GM10847 (cell line): ENCODE results near the gene TMEM132E.

Experiments used
- POLR2A ChIP-seq: IDR thresholded peaks from 2 replicates; pipeline ENCODE4 v1.6.1; 2011; ENCODE audit not compliant: insufficient read length; ENCODE audit errors: extremely low read depth

The TMEM132E gene

DNA sequence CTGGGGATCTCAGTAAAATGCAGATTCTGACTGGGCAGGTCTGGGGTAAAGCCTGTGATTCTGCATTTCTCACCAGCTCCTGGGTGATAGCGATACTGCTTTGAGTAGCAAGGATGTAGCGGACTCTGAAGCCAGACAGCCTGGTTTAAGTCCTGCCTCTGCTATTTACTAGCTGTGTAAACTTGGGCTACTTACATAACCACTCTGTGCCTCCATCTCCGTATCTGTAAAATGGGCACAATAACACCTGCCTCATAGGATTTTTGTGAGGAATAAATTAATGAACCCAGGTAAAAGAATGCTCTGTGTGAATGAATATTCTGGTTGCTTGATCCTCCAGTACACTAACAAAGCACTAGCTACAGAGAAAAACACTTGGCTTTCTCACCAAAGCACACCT is 54.4 kb downstream of the TMEM132E start:
- no peak for TF ChIP-seq POLR2A

GRCh38 chr17:34634551-34635160 is 55.3 kb downstream of the TMEM132E start:
- no peak for TF ChIP-seq POLR2A

DNA sequence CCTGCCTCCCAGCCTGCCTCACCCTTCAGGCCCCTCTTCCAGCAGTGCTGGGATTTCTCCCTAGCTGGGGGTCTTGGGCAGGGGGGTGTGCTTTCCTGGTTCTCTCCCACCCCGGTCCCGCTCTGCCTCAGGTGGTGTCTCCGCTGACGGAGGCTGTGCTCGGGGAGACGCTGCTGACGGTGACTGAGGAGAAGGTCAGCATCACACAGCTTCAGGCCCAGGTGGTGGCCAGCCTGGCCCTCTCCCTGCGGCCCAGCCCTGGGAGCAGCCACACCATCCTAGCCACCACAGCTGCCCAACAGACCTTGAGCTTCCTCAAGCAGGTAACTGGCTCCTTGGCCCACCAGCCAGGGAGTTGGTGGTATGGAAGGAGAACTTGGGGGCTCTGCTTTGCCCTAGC is 56.5 kb downstream of the TMEM132E start:
- no peak for TF ChIP-seq POLR2A

- no peak for TF ChIP-seq POLR2A
Measured at GRCh38 chr17:34637041-34637547, 57.7 kb downstream of the TMEM132E start.

DNA sequence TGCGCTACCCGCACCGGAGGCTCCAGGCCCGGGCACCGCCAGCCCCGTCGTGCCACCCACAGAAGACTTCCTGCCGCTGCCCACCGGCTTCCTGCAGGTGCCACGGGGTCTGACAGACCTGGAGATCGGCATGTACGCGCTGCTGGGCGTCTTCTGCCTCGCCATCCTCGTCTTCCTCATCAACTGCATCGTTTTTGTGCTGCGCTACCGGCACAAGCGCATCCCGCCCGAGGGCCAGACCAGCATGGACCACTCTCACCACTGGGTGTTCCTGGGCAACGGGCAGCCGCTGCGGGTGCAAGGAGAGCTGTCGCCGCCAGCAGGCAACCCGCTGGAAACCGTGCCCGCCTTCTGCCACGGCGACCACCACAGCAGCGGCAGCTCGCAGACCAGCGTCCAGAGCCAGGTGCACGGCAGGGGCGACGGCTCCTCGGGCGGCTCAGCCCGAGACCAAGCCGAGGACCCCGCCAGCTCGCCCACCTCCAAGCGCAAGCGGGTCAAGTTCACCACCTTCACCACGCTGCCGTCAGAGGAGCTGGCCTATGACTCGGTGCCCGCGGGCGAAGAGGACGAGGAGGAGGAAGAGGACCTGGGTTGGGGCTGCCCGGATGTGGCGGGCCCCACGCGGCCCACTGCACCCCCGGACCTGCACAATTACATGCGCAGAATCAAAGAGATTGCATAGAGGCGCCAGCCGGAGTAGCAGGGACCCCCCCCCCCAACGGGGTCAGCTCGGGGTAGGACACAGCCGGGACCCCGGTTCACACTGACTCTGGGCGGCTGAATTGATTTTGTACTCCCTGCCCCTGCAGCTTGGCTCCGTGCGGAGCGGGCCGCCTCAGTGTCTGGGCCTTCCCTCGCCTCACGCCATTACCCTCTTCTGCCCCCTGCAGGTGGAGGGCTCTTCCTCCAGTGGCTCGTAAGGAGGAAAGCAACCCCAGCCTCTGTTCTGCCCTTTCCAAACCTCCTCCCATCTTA is 58.5 kb downstream of the TMEM132E start:
- no peak for TF ChIP-seq POLR2A

GRCh38 chr17:34638526-34639260 is 59.3 kb downstream of the TMEM132E start:
- no peak for TF ChIP-seq POLR2A

DNA sequence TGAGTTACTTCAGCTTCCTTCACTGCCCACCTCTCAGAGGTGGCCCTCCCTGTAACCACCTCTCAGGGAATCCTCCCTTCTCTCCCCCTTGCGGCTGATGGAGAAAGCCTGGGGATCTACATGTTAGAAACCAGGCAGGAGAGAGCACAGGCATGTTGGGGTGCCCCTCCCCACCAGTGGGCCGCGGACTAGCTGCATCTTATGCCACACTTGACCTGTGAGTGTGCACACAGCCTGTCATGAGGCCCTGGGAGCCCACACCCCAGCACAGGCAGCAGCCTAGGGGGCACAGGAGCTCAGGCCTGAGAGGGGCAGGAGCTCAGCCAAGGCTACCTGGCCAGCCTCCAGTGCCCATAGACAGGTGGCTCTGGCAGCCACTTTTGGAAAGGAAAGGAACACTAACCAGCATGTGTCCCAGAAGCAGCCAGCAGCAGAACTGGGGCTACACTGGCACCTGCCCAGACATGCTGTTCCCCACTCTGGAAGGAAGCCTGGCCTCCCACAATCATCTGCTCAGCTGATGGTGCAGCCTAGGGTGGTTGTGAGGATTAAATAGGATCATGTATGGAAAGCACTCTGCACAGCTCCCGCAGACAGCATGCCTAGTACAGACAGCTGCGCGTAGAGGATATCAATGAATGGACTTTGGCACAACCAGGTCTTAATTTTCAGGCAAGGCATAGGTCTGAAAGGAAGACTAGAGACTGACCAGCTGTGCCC is 60.5 kb downstream of the TMEM132E start:
- TF ChIP-seq POLR2A, result no peak

- TF ChIP-seq POLR2A, result no peak
Measured at GRCh38 chr17:34641368-34641767, 62.0 kb downstream of the TMEM132E start.

- TF ChIP-seq POLR2A, result no peak
Measured at GRCh38 chr17:34644941-34645550, 65.7 kb downstream of the TMEM132E start.

GRCh38 chr17:34645594-34645993 is 66.2 kb downstream of the TMEM132E start:
- TF ChIP-seq POLR2A, result no peak

DNA sequence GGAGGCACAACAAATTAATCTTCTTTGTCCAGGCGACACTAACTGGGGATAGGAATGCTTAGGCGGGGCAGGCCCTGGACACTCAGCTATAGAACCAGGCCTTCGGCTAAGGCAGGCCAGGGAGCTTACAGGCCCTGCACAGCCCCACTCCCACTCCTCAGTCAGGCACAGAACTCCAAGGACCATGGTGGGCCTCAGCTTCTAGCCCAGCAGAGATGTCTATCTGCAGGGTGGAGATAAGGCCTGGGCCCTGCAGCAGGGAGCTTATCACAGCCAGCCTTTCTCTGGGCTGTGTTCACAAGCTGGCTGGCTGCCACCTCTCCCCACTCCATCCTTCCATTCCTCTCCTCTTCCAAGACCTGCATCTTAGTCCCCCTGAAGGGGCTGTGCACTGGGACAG is 68.1 kb downstream of the TMEM132E start:
- no peak for TF ChIP-seq POLR2A

GRCh38 chr17:34650051-34650750 is 70.8 kb downstream of the TMEM132E start:
- TF ChIP-seq POLR2A, result no peak

- TF ChIP-seq POLR2A, result no peak
Measured at GRCh38 chr17:34651402-34651811, 72.0 kb downstream of the TMEM132E start.
